Stimulated activated CD8-positive, alpha-beta memory T cell treated with anti-CD3 and anti-CD28 coated beads, Interleukin-7, amount 100 ng/mL, for 1 hour (primary cell): ENCODE measurements around the gene BRI3.

ENCODE experiments used
- DNase-seq, 2 donors: peaks; one replicate each; pipeline ENCODE4 v3.0.0-alpha.2; 2020; ENCODE audit warnings: low read depth in 2 of 2

The BRI3 gene

GRCh38 chr7:98252425-98253054, 28.9 kb upstream of the BRI3 start:
- DNase-seq, result no peak

GRCh38 chr7:98254516-98254915, 27.0 kb upstream of the BRI3 start:
- DNase-seq, result no peak

- DNase-seq, result no peak
Measured at GRCh38 chr7:98254951-98255610, 26.4 kb upstream of the BRI3 start.

GRCh38 chr7:98256431-98256830, 25.1 kb upstream of the BRI3 start:
- no peak for DNase-seq

GRCh38 chr7:98257701-98258100, 23.8 kb upstream of the BRI3 start:
- DNase-seq, result no peak

- no peak for DNase-seq
Measured at GRCh38 chr7:98265841-98266271, 15.6 kb upstream of the BRI3 start.

- DNase-seq, result no peak
Measured at GRCh38 chr7:98266840-98267239, 14.6 kb upstream of the BRI3 start.

GRCh38 chr7:98267303-98267702, 14.2 kb upstream of the BRI3 start:
- DNase-seq, result no peak

- DNase-seq, result no peak
Measured at GRCh38 chr7:98276241-98276761, 5.2 kb upstream of the BRI3 start.

GRCh38 chr7:98278408-98278807, 3.1 kb upstream of the BRI3 start:
- no peak for DNase-seq

- DNase-seq, result no peak
Measured at GRCh38 chr7:98278936-98279335, 2.5 kb upstream of the BRI3 start.

GRCh38 chr7:98280296-98280695, 1.2 kb upstream of the BRI3 start:
- no peak for DNase-seq

- DNase-seq, result peak in 1 of 2 donors; percentile 6
Measured at GRCh38 chr7:98281757-98282606, 496 bp downstream of the BRI3 start.

GRCh38 chr7:98282703-98283102, 1.2 kb downstream of the BRI3 start:
- DNase-seq, result no peak

GRCh38 chr7:98283127-98283886, 1.8 kb downstream of the BRI3 start:
- no peak for DNase-seq

GRCh38 chr7:98283887-98284222, 2.4 kb downstream of the BRI3 start:
- no peak for DNase-seq

GRCh38 chr7:98284335-98285036, 3.0 kb downstream of the BRI3 start:
- DNase-seq, result no peak

GRCh38 chr7:98285157-98286092, 3.9 kb downstream of the BRI3 start:
- no peak for DNase-seq

- DNase-seq, result no peak
Measured at GRCh38 chr7:98286093-98286539, 4.6 kb downstream of the BRI3 start.
